IMR-90 (cell line): Measurements from ENCODE around the gene ARFIP1. TPM values are rescaled to one million over a fixed set of nuclear protein-coding genes. Genes with fewer than 3 reads are reported as not detected.

ENCODE experiments used
- ATAC-seq: fragments of 200-7000 bp; cut with Tn5 transposase; 2 replicates; pipeline ENCODE4 v1.9.1; 2020; ENCODE audit warnings: low read depth, mild to moderate bottlenecking, moderate library complexity
- BruUV-seq: library from RNA; stranded (reverse); fragments of 400-500 nt; replicated peaks from 2 replicates; lab custom pipeline; 2021; lab: Mats Ljungman, UMichigan
- CTCF ChIA-PET: fragments of 300-600 bp; formaldehyde crosslinking; extraction: SDS; loops from one replicate; lab custom pipeline; 2021; ENCODE audit warnings: antibody characterized with exemption; lab: Yijun Ruan, JAX
- POLR2A ChIA-PET: fragments of 300-600 bp; sonication (Branson Sonifier 250); formaldehyde crosslinking; loops from one replicate; lab custom pipeline; 2022; ENCODE audit warnings: antibody characterized with exemption; ENCODE audit not compliant: unreplicated experiment; lab: Charles Lee
- DNase-seq: peaks from one replicate; pipeline ENCODE4 v3.0.0; 2013
- H2AFZ ChIP-seq: replicated peaks from 2 replicates; pipeline ENCODE3; 2013; ENCODE audit warnings: low read length, mild to moderate bottlenecking; ENCODE audit not compliant: poor library complexity
- H2AK5ac ChIP-seq: 2 replicates; pipeline ENCODE4 v1.6.1; 2013; ENCODE audit warnings: low read depth, low read length, inconsistent platforms
- H2AK9ac ChIP-seq: replicated peaks from 2 replicates; pipeline ENCODE3; 2013; ENCODE audit warnings: mild to moderate bottlenecking, low read depth, low read length, moderate library complexity; ENCODE audit not compliant: poor library complexity
- H2BK120ac ChIP-seq: 2 replicates; pipeline ENCODE4 v1.6.1; 2013; ENCODE audit warnings: low read depth, low read length, inconsistent platforms
- H2BK15ac ChIP-seq: 3 replicates; pipeline ENCODE4 v1.6.1; 2013; ENCODE audit warnings: low read depth, low read length, inconsistent platforms
- H2BK20ac ChIP-seq: 2 replicates; pipeline ENCODE4 v1.6.1; 2013; ENCODE audit warnings: low read depth, mild to moderate bottlenecking, inconsistent platforms, low read length, moderate library complexity
- H2BK5ac ChIP-seq: 2 replicates; pipeline ENCODE4 v1.6.1; 2013; ENCODE audit warnings: mild to moderate bottlenecking, low read depth, low read length, inconsistent platforms; ENCODE audit not compliant: poor library complexity, severe bottlenecking
- H3K14ac ChIP-seq: replicated peaks from 2 replicates; pipeline ENCODE4 v1.6.1; 2013; ENCODE audit warnings: low read depth, low read length, inconsistent platforms
- H3K18ac ChIP-seq: 2 replicates; pipeline ENCODE4 v1.6.1; 2013; ENCODE audit warnings: low read depth, low read length, control low read depth
- H3K23ac ChIP-seq: 2 replicates; pipeline ENCODE4 v1.6.1; 2013; ENCODE audit warnings: low read depth, low read length, inconsistent platforms
- H3K27ac ChIP-seq: 2 replicates; pipeline ENCODE4 v1.5.1; 2013; ENCODE audit warnings: mild to moderate bottlenecking, control low read depth, low read length; ENCODE audit not compliant: insufficient read depth
- H3K27me3 ChIP-seq: 2 replicates; pipeline ENCODE4 v1.6.1; 2013; ENCODE audit warnings: low read length; ENCODE audit not compliant: control insufficient read depth, insufficient read depth
- H3K36me3 ChIP-seq: 2 replicates; pipeline ENCODE4 v1.6.1; 2013; ENCODE audit warnings: low read length, mixed read lengths; ENCODE audit not compliant: control insufficient read depth, insufficient read depth
- H3K4ac ChIP-seq: 2 replicates; pipeline ENCODE4 v1.6.1; 2013; ENCODE audit warnings: low read depth, low read length, inconsistent platforms
- H3K4me1 ChIP-seq: 2 replicates; pipeline ENCODE4 v1.6.1; 2013; ENCODE audit warnings: low read length, mixed read lengths; ENCODE audit not compliant: control insufficient read depth, insufficient read depth
- H3K4me2 ChIP-seq: 2 replicates; pipeline ENCODE4 v1.6.1; 2013; ENCODE audit warnings: low read depth, mild to moderate bottlenecking, control low read depth, low read length, moderate library complexity
- H3K4me3 ChIP-seq: 2 replicates; pipeline ENCODE4 v1.5.1; 2013; ENCODE audit warnings: low read depth, mild to moderate bottlenecking, control low read depth, low read length, moderate library complexity; ENCODE audit not compliant: insufficient read depth
- H3K56ac ChIP-seq: 2 replicates; pipeline ENCODE4 v1.6.1; 2013; ENCODE audit warnings: low read length, inconsistent platforms; ENCODE audit not compliant: insufficient read depth; ENCODE audit errors: extremely low read depth
- H3K79me1 ChIP-seq, 2 experiments: 2 replicates each; pipeline ENCODE4 v1.6.1; 2013; ENCODE audit warnings: low read length in 2 of 2, inconsistent platforms in 1 of 2, low read depth in 1 of 2
- H3K9ac ChIP-seq: 2 replicates; pipeline ENCODE4 v1.6.1; 2013; ENCODE audit warnings: low read depth, low read length, control low read depth
- H3K9me1 ChIP-seq: 2 replicates; pipeline ENCODE4 v1.6.1; 2013; ENCODE audit warnings: low read length, inconsistent platforms; ENCODE audit not compliant: insufficient read depth
- H3K9me3 ChIP-seq: 2 replicates; pipeline ENCODE4 v1.6.1; 2013; ENCODE audit warnings: low read length; ENCODE audit not compliant: control insufficient read depth, insufficient read depth
- H4K20me1 ChIP-seq: 2 replicates; pipeline ENCODE4 v1.6.1; 2013; ENCODE audit warnings: low read length, inconsistent platforms; ENCODE audit not compliant: insufficient read depth
- H4K5ac ChIP-seq: 2 replicates; pipeline ENCODE4 v1.6.1; 2013; ENCODE audit warnings: mild to moderate bottlenecking, low read depth, low read length, control low read depth
- H4K8ac ChIP-seq, 2 experiments: 2 replicates each; pipeline ENCODE4 v1.6.1; 2013; ENCODE audit warnings: low read depth in 2 of 2, low read length in 2 of 2, control low read depth in 1 of 2, inconsistent platforms in 1 of 2
- H4K91ac ChIP-seq: 2 replicates; pipeline ENCODE4 v1.6.1; 2013; ENCODE audit warnings: low read depth, low read length, inconsistent platforms; ENCODE audit not compliant: insufficient read depth
- CHD1 ChIP-seq: IDR thresholded peaks from 2 replicates; pipeline ENCODE4 v1.6.1; 2012; ENCODE audit warnings: low read depth, low read length, improper control_type of control experiment
- dilution Hi-C: fragments of 300-500 bp; cut with HindIII; formaldehyde crosslinking; loops from one replicate; pipeline ENCODE4 v1.14.3; 2018; ENCODE audit warnings: low sequenced_read_pairs; ENCODE audit not compliant: unreplicated experiment
- in situ Hi-C: fragments of 300-500 bp; cut with MboI; formaldehyde crosslinking; loops from 3 replicates; pipeline ENCODE4 v1.14.3; 2019; ENCODE audit warnings: low sequenced_read_pairs, inconsistent platforms, mixed read lengths
- intact Hi-C: fragments of 100-400 bp; cut with micrococcal nuclease; formaldehyde crosslinking; loops from 2 replicates; pipeline ENCODE4 v1.10.0; 2022
- polyA plus RNA-seq, 3 experiments: library from polyadenylated mRNA; depleted of rRNA; stranded (reverse); fragments of >200 nt; gene quantifications; 2 replicates each; pipeline ENCODE4 v1.2.3, GENCODE V29; 2012; ENCODE audit warnings: low replicate concordance in 1 of 3
- total RNA-seq: library from RNA; depleted of rRNA; stranded (reverse); fragments of >200 nt; gene quantifications from 2 replicates; pipeline ENCODE4 v1.2.3, GENCODE V29; 2012

The ARFIP1 gene
- total and polyA plus RNA-seq, 2 of the 4 experiments (the other 2 are of a cell fraction), result 12.7 to 30.5 TPM

GRCh38 chr4:152898606-152899005, 118.9 kb downstream of the ARFIP1 start:
- peaks cover 4% of the 10 kb centered on the region; the same call in 1 of the 2 replicates for H3K4me1 ChIP-seq
- H3K18ac ChIP-seq, result no peak overlapping the region
- no peak overlapping the region for H2AK5ac ChIP-seq
- no peak overlapping the region for H3K9ac ChIP-seq
- ChIA-PET CTCF (no interaction called here), POLR2A (no interaction called here)
- H3K56ac ChIP-seq, result no peak overlapping the region
- no peak overlapping the region for H2BK5ac ChIP-seq
- H3K79me1 ChIP-seq, result no peaks in the 10 kb centered on the region; a peak in 1 of 4 replicates
- in situ Hi-C loops, result no loop called here
- H3K4ac ChIP-seq, result no peak overlapping the region
- H3K14ac ChIP-seq, result no peak overlapping the region
- no peaks in the 10 kb centered on the region; the same call in 1 of the 2 replicates for H3K36me3 ChIP-seq
- no peak overlapping the region for H3K27ac ChIP-seq
- no peak overlapping the region for H2AFZ ChIP-seq
- no peak overlapping the region for H2BK20ac ChIP-seq
- H3K4me2 ChIP-seq, result no peak overlapping the region
- no peak overlapping the region for H3K23ac ChIP-seq
- peaks cover 7% of the 10 kb centered on the region for H3K9me1 ChIP-seq
- no peak overlapping the region for H2AK9ac ChIP-seq
- no peak for TF ChIP-seq CHD1
- ATAC-seq (no peak), DNase-seq (no peak)
- no peaks in the 10 kb centered on the region for H3K27me3 ChIP-seq
- H4K8ac ChIP-seq, result no peak overlapping the region
- no peaks in the 10 kb centered on the region for H3K9me3 ChIP-seq
- dilution Hi-C loops, result no loop called here
- H4K20me1 ChIP-seq, result no peaks in the 10 kb centered on the region
- H4K5ac ChIP-seq, result no peak overlapping the region
- H3K4me3 ChIP-seq, result no peak overlapping the region
- no peak overlapping the region for H4K91ac ChIP-seq
- H2BK120ac ChIP-seq, result no peak overlapping the region
- BruUV-seq, result no TSS peak
- intact Hi-C loops, result loop anchor here (5.0 kb wide), 1 partner anchor 39 kb away; the partner anchor contains the start of gene FHDC1
- H2BK15ac ChIP-seq, result no peak overlapping the region
